VCaP (cell line): ENCODE results near the gene IQSEC1.

ENCODE experiments used
- H3K27ac ChIP-seq: fragments of 450-650 bp; 2 replicates; pipeline ENCODE4 v1.5.1; 2017
- TF ChIP-seq, protein P1 (sequence below): fragments of 450-650 bp; conservative IDR thresholded peaks from 2 replicates; pipeline ENCODE4 v1.5.1; 2017; ENCODE audit warnings: mild to moderate bottlenecking, moderate library complexity

Gene IQSEC1

GRCh38 chr3:13009132-13009945 lies 63.9 kb downstream of the IQSEC1 start:
- H3K27ac ChIP-seq, result no peak overlapping the region
- TF ChIP-seq, protein P1, sequence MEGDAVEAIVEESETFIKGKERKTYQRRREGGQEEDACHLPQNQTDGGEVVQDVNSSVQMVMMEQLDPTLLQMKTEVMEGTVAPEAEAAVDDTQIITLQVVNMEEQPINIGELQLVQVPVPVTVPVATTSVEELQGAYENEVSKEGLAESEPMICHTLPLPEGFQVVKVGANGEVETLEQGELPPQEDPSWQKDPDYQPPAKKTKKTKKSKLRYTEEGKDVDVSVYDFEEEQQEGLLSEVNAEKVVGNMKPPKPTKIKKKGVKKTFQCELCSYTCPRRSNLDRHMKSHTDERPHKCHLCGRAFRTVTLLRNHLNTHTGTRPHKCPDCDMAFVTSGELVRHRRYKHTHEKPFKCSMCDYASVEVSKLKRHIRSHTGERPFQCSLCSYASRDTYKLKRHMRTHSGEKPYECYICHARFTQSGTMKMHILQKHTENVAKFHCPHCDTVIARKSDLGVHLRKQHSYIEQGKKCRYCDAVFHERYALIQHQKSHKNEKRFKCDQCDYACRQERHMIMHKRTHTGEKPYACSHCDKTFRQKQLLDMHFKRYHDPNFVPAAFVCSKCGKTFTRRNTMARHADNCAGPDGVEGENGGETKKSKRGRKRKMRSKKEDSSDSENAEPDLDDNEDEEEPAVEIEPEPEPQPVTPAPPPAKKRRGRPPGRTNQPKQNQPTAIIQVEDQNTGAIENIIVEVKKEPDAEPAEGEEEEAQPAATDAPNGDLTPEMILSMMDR, result no peak

DNA sequence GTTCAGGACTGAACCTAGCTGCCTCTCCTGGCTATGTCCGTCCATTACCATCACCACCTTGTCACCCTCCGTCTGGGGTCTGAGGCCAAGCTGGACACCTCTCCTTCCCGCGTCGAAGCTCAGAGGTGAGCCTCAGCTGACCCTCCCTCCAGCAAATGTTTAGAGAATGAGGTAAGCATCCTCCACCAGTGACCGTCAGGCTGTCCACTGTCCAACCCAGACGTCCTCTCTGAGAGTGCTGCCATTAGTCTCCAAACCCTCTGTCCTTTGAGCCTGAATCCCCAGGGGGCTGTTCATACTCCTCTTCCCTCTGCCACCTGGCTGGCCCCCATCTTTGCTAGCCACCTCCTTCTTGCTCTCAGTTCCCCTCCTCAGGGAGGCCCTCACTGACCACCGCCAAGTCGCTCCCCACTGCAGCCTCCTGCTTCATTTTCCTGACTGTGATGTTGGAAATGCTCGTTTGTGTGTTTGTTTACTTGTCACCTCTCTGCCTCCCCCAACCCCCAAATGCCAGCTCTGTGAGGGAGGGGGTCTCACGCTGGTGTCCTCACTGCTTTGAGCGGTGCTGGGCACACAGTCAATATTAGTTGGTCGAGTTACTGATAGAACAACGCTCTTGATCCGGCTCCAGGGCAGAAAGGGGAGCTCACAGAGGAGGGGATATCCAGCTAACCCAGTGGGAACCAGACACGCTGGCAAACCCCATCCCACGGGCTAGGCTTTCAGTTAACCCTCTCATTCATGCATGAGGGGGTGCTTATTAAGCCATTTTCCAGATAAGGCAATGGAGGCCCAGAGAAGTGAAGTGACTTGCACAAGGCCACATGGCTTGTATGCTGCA lies 64.9 kb downstream of the IQSEC1 start:
- H3K27ac ChIP-seq, result no peak overlapping the region
- TF ChIP-seq, protein P1, result no peak

DNA sequence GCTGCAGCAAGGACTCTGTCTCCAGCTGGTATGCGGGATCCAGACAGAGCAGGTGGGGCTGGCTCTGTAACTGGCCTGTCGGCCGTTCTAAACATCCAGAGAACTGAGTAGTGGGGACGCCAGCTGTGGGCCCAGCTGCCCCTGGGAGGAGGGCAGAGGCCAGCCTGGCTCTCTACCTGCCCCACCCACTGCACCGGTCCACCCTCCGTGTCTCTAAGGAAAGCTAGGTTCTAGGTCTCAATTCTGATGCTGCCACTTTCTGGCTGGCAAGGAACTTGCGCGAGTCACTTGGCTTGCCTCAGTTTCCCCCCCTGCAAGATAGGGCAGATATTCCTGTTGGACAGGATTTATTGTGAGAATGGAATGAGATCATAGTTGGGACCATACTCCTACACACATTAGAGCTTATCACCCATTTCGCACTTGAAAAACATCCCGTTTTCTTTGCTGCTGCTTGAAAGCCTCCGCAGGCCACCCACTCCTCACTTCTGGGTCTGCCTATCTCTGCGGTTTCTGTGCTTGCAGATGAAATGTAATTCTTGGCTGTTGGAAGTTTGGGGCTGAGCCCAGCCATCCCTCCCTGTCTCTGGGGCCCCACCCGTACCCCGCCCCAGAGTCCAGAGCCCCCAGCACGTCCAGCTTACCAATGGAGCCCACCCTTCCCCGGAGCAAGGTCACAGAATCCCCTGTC lies 65.8 kb downstream of the IQSEC1 start:
- no peak overlapping the region for H3K27ac ChIP-seq

GRCh38 chr3:13006216-13006990 lies 66.8 kb downstream of the IQSEC1 start:
- TF ChIP-seq, protein P1, result no peak
- no peak overlapping the region for H3K27ac ChIP-seq

More for the DNA sequence above, 65.8 kb downstream of the IQSEC1 start:
- TF ChIP-seq, protein P1, result no peak

- TF ChIP-seq, protein P1, result no peak
- H3K27ac ChIP-seq, result no peak overlapping the region
Observed at GRCh38 chr3:13005301-13005700, 67.9 kb downstream of the IQSEC1 start.

DNA sequence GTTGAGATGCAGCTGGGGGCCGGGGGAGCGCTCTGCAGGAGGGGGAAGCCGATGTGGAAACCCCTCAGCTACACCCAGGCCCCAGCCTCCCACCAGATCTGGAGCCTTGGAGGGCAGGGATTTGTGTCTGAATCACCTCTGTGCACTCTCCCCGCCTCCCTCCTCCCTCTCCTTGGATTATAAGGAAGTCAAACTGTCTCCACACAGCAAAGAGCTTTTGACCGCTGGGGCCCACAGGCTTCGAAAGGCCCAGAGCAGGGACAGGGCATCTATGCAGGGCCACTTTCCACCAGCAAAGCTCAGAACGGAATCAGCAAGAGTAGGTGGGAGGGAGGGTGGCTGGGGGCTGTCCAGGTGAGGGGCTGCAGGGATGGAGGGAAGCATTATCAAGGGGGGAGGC lies 68.9 kb downstream of the IQSEC1 start:
- TF ChIP-seq, protein P1, result no peak
- H3K27ac ChIP-seq, result no peak overlapping the region
